ENCODE measurements around the gene LCE7A. TPM values are rescaled to one million over a fixed set of nuclear protein-coding genes. Genes with fewer than 3 reads are reported as not detected.

The LCE7A gene
- total and polyA plus RNA-seq, 10 of the 15 experiments (the other 5 are each of a cell fraction or from before 2014, with no cell fraction given): not detected

DNA sequence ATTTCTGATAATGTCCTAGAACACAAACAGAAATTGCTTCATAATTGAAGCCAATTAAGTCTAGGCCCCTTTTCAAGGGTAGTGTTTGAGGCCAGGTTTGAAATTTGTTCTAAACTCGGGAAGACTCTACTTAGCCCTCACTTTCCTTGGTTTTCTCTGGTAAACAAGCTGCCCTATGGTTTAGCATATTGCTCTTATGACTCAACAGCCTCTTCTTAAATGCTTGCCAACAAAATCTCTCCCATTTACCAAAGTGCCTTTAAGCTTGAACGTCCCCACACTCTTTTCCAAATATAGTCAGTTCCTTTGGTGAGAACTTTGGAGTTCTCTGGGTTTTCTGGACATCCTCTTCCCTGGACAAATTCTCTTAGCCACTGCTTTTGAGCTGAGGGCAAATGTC is 22.9 kb upstream of the LCE7A start (continued):
- TF ChIP-seq, protein P1, sequence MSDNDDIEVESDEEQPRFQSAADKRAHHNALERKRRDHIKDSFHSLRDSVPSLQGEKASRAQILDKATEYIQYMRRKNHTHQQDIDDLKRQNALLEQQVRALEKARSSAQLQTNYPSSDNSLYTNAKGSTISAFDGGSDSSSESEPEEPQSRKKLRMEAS (IDR thresholded peaks at IDR 0.05; ENCODE audit: low read depth, low read length): no peak
- no peak for TF ChIP-seq JUNB (IDR thresholded peaks at IDR 0.05)

DNA sequence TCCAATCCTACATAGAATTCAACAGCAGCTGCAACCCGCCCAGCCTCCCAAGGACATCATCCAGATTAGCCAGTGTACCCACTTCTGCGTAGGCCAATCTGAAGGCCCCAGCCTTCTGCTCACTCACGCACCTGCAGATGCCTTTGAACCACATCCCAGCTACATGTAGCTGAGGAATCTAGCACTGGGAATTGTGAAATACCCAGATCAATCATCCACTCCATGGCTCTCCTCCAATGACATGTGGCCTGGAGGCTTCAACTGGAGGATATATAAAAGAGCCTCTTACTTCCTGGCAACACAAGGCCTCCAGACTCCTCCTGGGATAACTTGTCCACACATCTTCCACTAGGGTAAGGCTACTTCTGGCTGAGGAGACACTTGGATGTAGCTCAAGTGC is 17.2 kb upstream of the LCE7A start, which contains the start of gene LCE6A:
Gene LCE6A (plus strand): TSS at position 301 of the 400 bp plus-strand sequence. CDS start 665 bp downstream, outside the sequence.
- Histone ChIP-seq H3K9me3 (replicated peaks; ENCODE audit: control insufficient read depth, insufficient read depth, low read length) (no peaks in the 10 kb centered on the region), H4K20me1 (ENCODE audit: control insufficient read depth, insufficient read depth) (no peaks in the 10 kb centered on the region), H3K27ac (ENCODE audit: control insufficient read depth, insufficient read depth) (no peak within 1 kb of the TSS), H3K4me1 (ENCODE audit: control insufficient read depth, insufficient read depth, low read length) (no peaks in the 10 kb centered on the region), H3K79me2 (ENCODE audit: control insufficient read depth, insufficient read depth, low read length) (no peaks in the 10 kb centered on the region), H3K4me2 (ENCODE audit: control insufficient read depth, insufficient read depth) (no peak within 1 kb of the TSS), H3K9ac (ENCODE audit: control insufficient read depth, insufficient read depth, low read length) (no peak within 1 kb of the TSS), H2AFZ (ENCODE audit: control insufficient read depth, low read depth, low read length) (no peak within 1 kb of the TSS), H3K27me3 (replicated peaks in 1 of 2; ENCODE audit: control insufficient read depth in 2 of 2, insufficient read depth in 2 of 2, low read length in 1 of 2) (no peaks in the 10 kb centered on the region), H3K36me3 (ENCODE audit: control insufficient read depth in 2 of 2, insufficient read depth in 2 of 2, low read length in 1 of 2) (no peaks in the 10 kb centered on the region), H3K4me3 (no peak within 1 kb of the TSS)
- CTCF ChIA-PET: no interaction called here
- WGBS (ENCODE audit: insufficient coverage, insufficient replicate concordance, low lambda C conversion rate, missing lambda C conversion rate): 22% methylated on average over 3 of the region's 3 CpGs
- ATAC-seq (no peak), FAIRE-seq (no peak), DNase-seq (ENCODE audit: low read depth, low spot score) (no peak)
- SMC1A ChIA-PET (ENCODE audit: uncharacterized antibody, unreplicated experiment): interaction anchor here (0.6 kb wide), 1 partner anchor 107 kb away, joined by 3 read pairs; no protein-coding TSS in a partner anchor
- in situ Hi-C loops (cut with MboI): no loop called here
- RAD21 ChIA-PET (ENCODE audit: unreplicated experiment): no interaction called here
- no TSS peak for BruUV-seq (replicated peaks)
- intact Hi-C loops (cut with micrococcal nuclease; ENCODE audit: unreplicated experiment): no loop called here
- TF ChIP-seq, protein P2, sequence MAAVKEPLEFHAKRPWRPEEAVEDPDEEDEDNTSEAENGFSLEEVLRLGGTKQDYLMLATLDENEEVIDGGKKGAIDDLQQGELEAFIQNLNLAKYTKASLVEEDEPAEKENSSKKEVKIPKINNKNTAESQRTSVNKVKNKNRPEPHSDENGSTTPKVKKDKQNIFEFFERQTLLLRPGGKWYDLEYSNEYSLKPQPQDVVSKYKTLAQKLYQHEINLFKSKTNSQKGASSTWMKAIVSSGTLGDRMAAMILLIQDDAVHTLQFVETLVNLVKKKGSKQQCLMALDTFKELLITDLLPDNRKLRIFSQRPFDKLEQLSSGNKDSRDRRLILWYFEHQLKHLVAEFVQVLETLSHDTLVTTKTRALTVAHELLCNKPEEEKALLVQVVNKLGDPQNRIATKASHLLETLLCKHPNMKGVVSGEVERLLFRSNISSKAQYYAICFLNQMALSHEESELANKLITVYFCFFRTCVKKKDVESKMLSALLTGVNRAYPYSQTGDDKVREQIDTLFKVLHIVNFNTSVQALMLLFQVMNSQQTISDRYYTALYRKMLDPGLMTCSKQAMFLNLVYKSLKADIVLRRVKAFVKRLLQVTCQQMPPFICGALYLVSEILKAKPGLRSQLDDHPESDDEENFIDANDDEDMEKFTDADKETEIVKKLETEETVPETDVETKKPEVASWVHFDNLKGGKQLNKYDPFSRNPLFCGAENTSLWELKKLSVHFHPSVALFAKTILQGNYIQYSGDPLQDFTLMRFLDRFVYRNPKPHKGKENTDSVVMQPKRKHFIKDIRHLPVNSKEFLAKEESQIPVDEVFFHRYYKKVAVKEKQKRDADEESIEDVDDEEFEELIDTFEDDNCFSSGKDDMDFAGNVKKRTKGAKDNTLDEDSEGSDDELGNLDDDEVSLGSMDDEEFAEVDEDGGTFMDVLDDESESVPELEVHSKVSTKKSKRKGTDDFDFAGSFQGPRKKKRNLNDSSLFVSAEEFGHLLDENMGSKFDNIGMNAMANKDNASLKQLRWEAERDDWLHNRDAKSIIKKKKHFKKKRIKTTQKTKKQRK (IDR thresholded peaks at IDR 0.05; ENCODE audit: low read depth, low read length): no peak
- TF ChIP-seq TARDBP (IDR thresholded peaks at IDR 0.05; ENCODE audit: borderline replicate concordance) (no peak), RELA (IDR thresholded peaks at IDR 0.05; ENCODE audit: borderline replicate concordance, partially characterized antibody) (no peak), YBX1 (IDR thresholded peaks at IDR 0.05) (no peak), SMC3 (IDR thresholded peaks at IDR 0.05; ENCODE audit: borderline replicate concordance, low read length) (no peak), STAT1 (conservative IDR thresholded peaks at IDR 0.05) (no peak)
- TF ChIP-seq, protein P3, sequence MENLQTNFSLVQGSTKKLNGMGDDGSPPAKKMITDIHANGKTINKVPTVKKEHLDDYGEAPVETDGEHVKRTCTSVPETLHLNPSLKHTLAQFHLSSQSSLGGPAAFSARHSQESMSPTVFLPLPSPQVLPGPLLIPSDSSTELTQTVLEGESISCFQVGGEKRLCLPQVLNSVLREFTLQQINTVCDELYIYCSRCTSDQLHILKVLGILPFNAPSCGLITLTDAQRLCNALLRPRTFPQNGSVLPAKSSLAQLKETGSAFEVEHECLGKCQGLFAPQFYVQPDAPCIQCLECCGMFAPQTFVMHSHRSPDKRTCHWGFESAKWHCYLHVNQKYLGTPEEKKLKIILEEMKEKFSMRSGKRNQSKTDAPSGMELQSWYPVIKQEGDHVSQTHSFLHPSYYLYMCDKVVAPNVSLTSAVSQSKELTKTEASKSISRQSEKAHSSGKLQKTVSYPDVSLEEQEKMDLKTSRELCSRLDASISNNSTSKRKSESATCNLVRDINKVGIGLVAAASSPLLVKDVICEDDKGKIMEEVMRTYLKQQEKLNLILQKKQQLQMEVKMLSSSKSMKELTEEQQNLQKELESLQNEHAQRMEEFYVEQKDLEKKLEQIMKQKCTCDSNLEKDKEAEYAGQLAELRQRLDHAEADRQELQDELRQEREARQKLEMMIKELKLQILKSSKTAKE (IDR thresholded peaks at IDR 0.05; ENCODE audit: low read depth, poor library complexity, severe bottlenecking): no peak
- TF ChIP-seq, protein P4, sequence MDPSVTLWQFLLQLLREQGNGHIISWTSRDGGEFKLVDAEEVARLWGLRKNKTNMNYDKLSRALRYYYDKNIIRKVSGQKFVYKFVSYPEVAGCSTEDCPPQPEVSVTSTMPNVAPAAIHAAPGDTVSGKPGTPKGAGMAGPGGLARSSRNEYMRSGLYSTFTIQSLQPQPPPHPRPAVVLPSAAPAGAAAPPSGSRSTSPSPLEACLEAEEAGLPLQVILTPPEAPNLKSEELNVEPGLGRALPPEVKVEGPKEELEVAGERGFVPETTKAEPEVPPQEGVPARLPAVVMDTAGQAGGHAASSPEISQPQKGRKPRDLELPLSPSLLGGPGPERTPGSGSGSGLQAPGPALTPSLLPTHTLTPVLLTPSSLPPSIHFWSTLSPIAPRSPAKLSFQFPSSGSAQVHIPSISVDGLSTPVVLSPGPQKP (IDR thresholded peaks at IDR 0.05; ENCODE audit: low read depth, low read length): no peak
- POLR2A ChIA-PET: no interaction called here
